GM19438 (cell line): ENCODE results near the gene IL12RB2.

Experiments used
- ATAC-seq: cut with Tn5 transposase; IDR thresholded peaks from one replicate; pipeline ENCODE4 v1.9.1; 2021; ENCODE audit warnings: low read depth; ENCODE audit not compliant: unreplicated experiment

Gene IL12RB2

GRCh38 chr1:67307251-67308060, at the start of gene IL12RB2:
Gene IL12RB2, plus strand, starts transcription at chr1:67307873. Its CDS starts 12,496 bp downstream, at chr1:67320369.
- no peak for ATAC-seq

GRCh38 chr1:67261680-67262079, 46.0 kb upstream of the IL12RB2 start:
- ATAC-seq, result no peak

- ATAC-seq, result no peak
Measured at GRCh38 chr1:67262735-67263134, 44.9 kb upstream of the IL12RB2 start.

GRCh38 chr1:67264152-67264551, 43.5 kb upstream of the IL12RB2 start:
- ATAC-seq, result no peak

- no peak for ATAC-seq
Measured at GRCh38 chr1:67264899-67265298, 42.8 kb upstream of the IL12RB2 start.

GRCh38 chr1:67269061-67269460, 38.6 kb upstream of the IL12RB2 start:
- ATAC-seq, result no peak

GRCh38 chr1:67270541-67270940, 37.1 kb upstream of the IL12RB2 start:
- no peak for ATAC-seq

- no peak for ATAC-seq
Measured at GRCh38 chr1:67273591-67273990, 34.1 kb upstream of the IL12RB2 start.

GRCh38 chr1:67274623-67275325, 32.9 kb upstream of the IL12RB2 start:
- no peak for ATAC-seq

GRCh38 chr1:67280696-67281095, 27.0 kb upstream of the IL12RB2 start:
- no peak for ATAC-seq

- no peak for ATAC-seq
Measured at GRCh38 chr1:67281244-67281643, 26.4 kb upstream of the IL12RB2 start.

- ATAC-seq, result no peak
Measured at GRCh38 chr1:67285780-67286488, 21.7 kb upstream of the IL12RB2 start.

- ATAC-seq, result no peak
Measured at GRCh38 chr1:67290236-67290635, 17.4 kb upstream of the IL12RB2 start.

GRCh38 chr1:67294836-67295617, 12.6 kb upstream of the IL12RB2 start:
- ATAC-seq, result no peak

- no peak for ATAC-seq
Measured at GRCh38 chr1:67298762-67299161, 8.9 kb upstream of the IL12RB2 start.

- no peak for ATAC-seq
Measured at GRCh38 chr1:67299296-67299695, 8.4 kb upstream of the IL12RB2 start.

GRCh38 chr1:67300561-67300960, 7.1 kb upstream of the IL12RB2 start:
- no peak for ATAC-seq

- no peak for ATAC-seq
Measured at GRCh38 chr1:67304023-67304422, 3.6 kb upstream of the IL12RB2 start.

- no peak for ATAC-seq
Measured at GRCh38 chr1:67306547-67306946, 1.1 kb upstream of the IL12RB2 start.

- no peak for ATAC-seq
Measured at GRCh38 chr1:67308136-67308535, 463 bp downstream of the IL12RB2 start.

GRCh38 chr1:67312615-67313014, 4.9 kb downstream of the IL12RB2 start:
- no peak for ATAC-seq
